ENCODE results near the gene NDUFC2. TPM values are rescaled to one million over a fixed set of nuclear protein-coding genes. Genes with fewer than 3 reads are reported as not detected.
A peak's percentile ranks its signal among the peaks of the same experiment; 100 is the strongest.
"Not testable (repeated sequence)": the region's sequence is repeated elsewhere in the genome, so short reads cannot be mapped to it uniquely, and the experiment has no call there.

NDUFC2 gene
- total RNA-seq, 2 experiments from 2014 or later: 179 to 201 TPM

- peak; percentile 66 for ATAC-seq
- Mint-ChIP-seq H3K9me3 (ENCODE audit: low read depth) (no peaks in the 10 kb centered on the region), H3K4me1 (peaks cover 10% of the 10 kb centered on the region), H3K27me3 (no peaks in the 10 kb centered on the region), H3K4me3 (peak overlapping the region; percentile 62), H3K36me3 (no peaks in the 10 kb centered on the region), H3K27ac (peak overlapping the region; percentile 91)
- CTCF ChIA-PET: interaction anchor here (1.0 kb wide), 1 partner anchor 41 kb away, joined by 4 read pairs; no protein-coding TSS in a partner anchor
- DNase-seq: peak; percentile 57
These were observed 39.6 kb downstream of the NDUFC2 start for GRCh38 chr11:78039919-78040671.

- Mint-ChIP-seq H3K4me3 (peak overlapping the region; percentile 62), H3K4me1 (peaks cover 13% of the 10 kb centered on the region), H3K9me3 (ENCODE audit: low read depth) (no peaks in the 10 kb centered on the region), H3K27ac (peak overlapping the region; percentile 91), H3K27me3 (no peaks in the 10 kb centered on the region), H3K36me3 (no peaks in the 10 kb centered on the region)
- peak; percentile 20 for ATAC-seq
- CTCF ChIA-PET: interaction anchor here (0.7 to 1.0 kb wide), 2 partner anchors 40 to 336 kb away, joined by 3 to 4 read pairs; no protein-coding TSS in a partner anchor
- no peak for DNase-seq
These were observed 40.2 kb downstream of the NDUFC2 start for GRCh38 chr11:78039391-78039918.

DNA sequence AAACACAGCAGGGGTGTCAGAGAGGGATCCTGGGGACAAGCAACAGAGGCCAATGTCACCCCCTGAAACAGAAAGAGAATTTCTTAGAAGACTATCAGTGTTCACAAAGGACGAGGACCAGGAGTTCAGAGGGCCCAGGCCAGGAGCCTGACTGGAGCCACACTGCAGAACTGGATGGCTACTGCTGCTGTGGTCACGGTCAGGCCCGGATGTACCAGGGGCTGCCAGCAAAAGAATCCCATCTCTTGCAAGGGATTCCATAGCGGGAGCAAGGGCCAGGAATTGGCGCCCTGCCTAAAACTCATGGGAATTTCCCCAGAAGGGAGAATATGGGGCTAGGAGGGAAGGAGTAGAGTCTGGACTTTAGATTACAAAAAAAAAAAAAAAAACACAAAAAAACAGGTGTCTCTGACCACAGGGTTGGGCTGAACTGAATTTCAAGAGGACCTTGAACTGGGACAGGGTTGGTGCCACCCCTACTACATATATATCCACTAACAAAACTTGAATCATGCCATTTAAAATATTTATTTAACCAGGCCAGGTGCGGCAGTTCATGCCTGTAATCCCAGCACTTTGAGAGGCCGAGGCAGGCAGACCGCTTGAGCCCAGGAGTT lies 40.9 kb downstream of the NDUFC2 start:
- H3K4me1 Mint-ChIP-seq: peaks cover 14% of the 10 kb centered on the region
- CTCF ChIA-PET: interaction anchor here (0.7 kb wide), 1 partner anchor 336 kb away, joined by 3 read pairs; no protein-coding TSS in a partner anchor
- DNase-seq (no peak), ATAC-seq (no peak)
- H3K36me3 Mint-ChIP-seq: no peaks in the 10 kb centered on the region
- no peaks in the 10 kb centered on the region for H3K27me3 Mint-ChIP-seq
- H3K9me3 Mint-ChIP-seq (ENCODE audit: low read depth): no peaks in the 10 kb centered on the region
- no peak overlapping the region for H3K27ac Mint-ChIP-seq
- H3K4me3 Mint-ChIP-seq: no peak overlapping the region

- H3K4me3 Mint-ChIP-seq: no peak overlapping the region
- H3K4me1 Mint-ChIP-seq: peaks cover 14% of the 10 kb centered on the region
- CTCF ChIA-PET: interaction anchor here (0.5 to 2.0 kb wide), 3 partner anchors 8 to 28 kb away, joined by 3 to 5 read pairs (median 3); no protein-coding TSS in a partner anchor
- ATAC-seq (no peak), DNase-seq (no peak)
- H3K27ac Mint-ChIP-seq: no peak overlapping the region
- H3K27me3 Mint-ChIP-seq: no peaks in the 10 kb centered on the region
- H3K9me3 Mint-ChIP-seq (ENCODE audit: low read depth): no peaks in the 10 kb centered on the region
- H3K36me3 Mint-ChIP-seq: no peaks in the 10 kb centered on the region
These were observed 41.6 kb downstream of the NDUFC2 start for GRCh38 chr11:78037825-78038620.

DNA sequence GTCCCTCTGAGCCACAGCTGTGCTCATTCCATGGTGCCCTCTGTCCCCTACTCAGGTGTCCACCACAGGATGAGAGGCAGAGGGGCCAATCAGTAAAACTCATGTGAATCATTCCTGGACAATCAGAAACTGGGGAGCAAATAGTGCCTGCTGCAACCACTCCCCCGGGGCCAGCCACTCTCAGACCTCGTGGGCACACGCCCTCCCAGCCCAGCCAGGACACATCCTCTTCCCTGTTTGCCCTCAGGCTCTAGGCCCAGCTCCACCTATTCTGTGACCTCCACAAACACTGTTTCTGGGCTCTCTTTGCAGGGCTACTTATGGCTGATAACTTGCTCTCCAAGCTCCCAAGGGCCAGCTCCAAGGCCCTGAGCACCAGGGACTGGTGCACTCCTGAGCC lies 42.6 kb downstream of the NDUFC2 start:
- no peak for ATAC-seq
- Mint-ChIP-seq H3K27ac (no peak overlapping the region), H3K4me1 (peaks cover 14% of the 10 kb centered on the region), H3K36me3 (no peaks in the 10 kb centered on the region), H3K4me3 (no peak overlapping the region), H3K9me3 (ENCODE audit: low read depth) (no peaks in the 10 kb centered on the region), H3K27me3 (no peaks in the 10 kb centered on the region)
- no peak for DNase-seq
- CTCF ChIA-PET: interaction anchor here (0.6 to 2.0 kb wide), 2 partner anchors 9 to 18 kb away, joined by 3 to 5 read pairs; no protein-coding TSS in a partner anchor

DNA sequence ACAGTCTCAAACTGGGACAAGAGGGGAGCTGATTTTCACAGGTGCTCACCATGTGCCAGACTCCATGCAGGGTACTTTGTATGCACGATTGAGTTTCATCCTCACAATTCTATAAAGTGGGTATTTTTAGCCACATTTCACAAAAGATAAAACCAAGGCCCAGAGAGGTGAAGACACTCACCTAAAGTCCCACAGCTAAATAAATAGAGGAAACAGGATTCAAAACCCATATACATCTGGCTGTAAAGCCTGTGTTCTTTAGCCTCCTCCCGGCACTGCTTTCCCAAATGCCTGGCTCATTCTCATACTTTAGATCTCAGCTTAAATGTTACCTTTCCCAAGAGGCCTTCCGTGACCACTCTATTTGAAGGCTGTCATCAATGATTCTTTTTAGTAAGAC lies 43.3 kb downstream of the NDUFC2 start:
- no peaks in the 10 kb centered on the region for H3K27me3 Mint-ChIP-seq
- H3K4me3 Mint-ChIP-seq: no peak overlapping the region
- DNase-seq (no peak), ATAC-seq (no peak)
- no peaks in the 10 kb centered on the region for H3K36me3 Mint-ChIP-seq
- no peak overlapping the region for H3K27ac Mint-ChIP-seq
- CTCF ChIA-PET: interaction anchor here (2.0 kb wide), 1 partner anchor 10 kb away, joined by 5 read pairs; no protein-coding TSS in a partner anchor
- peaks cover 14% of the 10 kb centered on the region for H3K4me1 Mint-ChIP-seq
- no peaks in the 10 kb centered on the region for H3K9me3 Mint-ChIP-seq (ENCODE audit: low read depth)

DNA sequence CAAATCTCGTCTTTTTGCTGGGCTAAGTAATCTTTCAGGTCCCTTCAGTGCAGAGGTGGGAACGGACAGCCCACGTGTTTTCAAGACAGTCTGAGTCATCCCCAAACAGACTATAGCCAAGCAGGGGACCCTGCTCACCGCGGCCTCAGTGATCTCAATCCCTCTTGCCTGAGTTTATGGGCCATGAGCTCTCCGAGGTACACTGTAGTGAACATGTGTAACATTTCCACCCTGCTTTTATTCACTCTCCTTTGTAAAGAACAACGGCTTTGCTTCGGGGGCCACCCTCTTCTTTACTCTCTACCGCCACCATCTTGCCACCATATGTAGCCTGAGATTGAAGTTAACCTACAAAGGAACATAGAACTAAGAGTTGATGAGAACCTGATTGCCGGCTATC lies 45.0 kb downstream of the NDUFC2 start:
- ATAC-seq: no peak
- peaks cover 6% of the 10 kb centered on the region for H3K4me1 Mint-ChIP-seq
- H3K27ac Mint-ChIP-seq: no peak overlapping the region
- H3K4me3 Mint-ChIP-seq: no peak overlapping the region
- no peaks in the 10 kb centered on the region for H3K9me3 Mint-ChIP-seq (ENCODE audit: low read depth)
- peaks cover 4% of the 10 kb centered on the region for H3K27me3 Mint-ChIP-seq
- no peak for DNase-seq
- H3K36me3 Mint-ChIP-seq: no peaks in the 10 kb centered on the region
- CTCF ChIA-PET: interaction anchor here (0.9 to 1.8 kb wide), 2 partner anchors 12 to 13 kb away, joined by 3 to 7 read pairs; no protein-coding TSS in a partner anchor

GRCh38 chr11:78033040-78033439 lies 46.6 kb downstream of the NDUFC2 start:
- H3K27me3 Mint-ChIP-seq: peaks cover 4% of the 10 kb centered on the region
- CTCF ChIA-PET: no interaction called here
- no peaks in the 10 kb centered on the region for H3K9me3 Mint-ChIP-seq (ENCODE audit: low read depth)
- H3K27ac Mint-ChIP-seq: no peak overlapping the region
- H3K4me3 Mint-ChIP-seq: no peak overlapping the region
- H3K4me1 Mint-ChIP-seq: peaks cover 4% of the 10 kb centered on the region
- ATAC-seq (no peak), DNase-seq (no peak)
- no peaks in the 10 kb centered on the region for H3K36me3 Mint-ChIP-seq

GRCh38 chr11:78032090-78032489 lies 47.6 kb downstream of the NDUFC2 start:
- CTCF ChIA-PET: interaction anchor here (1.0 kb wide), 1 partner anchor 14 kb away, joined by 4 read pairs; no protein-coding TSS in a partner anchor
- Mint-ChIP-seq H3K4me3 (no peak overlapping the region), H3K27me3 (peaks cover 4% of the 10 kb centered on the region), H3K27ac (no peak overlapping the region), H3K36me3 (no peaks in the 10 kb centered on the region), H3K4me1 (peaks cover 4% of the 10 kb centered on the region), H3K9me3 (ENCODE audit: low read depth) (no peaks in the 10 kb centered on the region)
- DNase-seq (no peak), ATAC-seq (no peak)

DNA sequence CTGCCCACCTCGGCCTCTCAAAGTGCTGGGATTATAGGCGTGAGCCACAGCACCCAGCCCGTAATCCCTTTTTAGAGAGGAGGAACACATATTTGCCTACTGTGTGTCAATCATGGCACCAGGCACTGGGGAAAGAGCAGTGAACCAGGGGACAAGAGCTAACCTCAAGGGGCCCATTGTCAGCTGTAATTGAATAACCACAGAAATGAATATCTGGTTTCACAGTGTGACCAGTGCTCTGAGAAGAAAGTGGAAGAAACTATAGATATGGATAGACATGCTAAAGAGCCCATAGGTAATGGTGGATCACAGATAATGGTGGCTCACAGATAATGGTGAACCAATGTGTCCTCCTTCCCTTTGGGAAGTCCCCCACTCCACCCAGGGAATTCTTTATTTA lies 48.0 kb downstream of the NDUFC2 start:
- H3K27ac Mint-ChIP-seq: no peak overlapping the region
- CTCF ChIA-PET: no interaction called here
- no peak for ATAC-seq
- peaks cover 4% of the 10 kb centered on the region for H3K27me3 Mint-ChIP-seq
- peaks cover 4% of the 10 kb centered on the region for H3K4me1 Mint-ChIP-seq
- no peak for DNase-seq
- no peaks in the 10 kb centered on the region for H3K9me3 Mint-ChIP-seq (ENCODE audit: low read depth)
- H3K36me3 Mint-ChIP-seq: no peaks in the 10 kb centered on the region
- H3K4me3 Mint-ChIP-seq: no peak overlapping the region

GRCh38 chr11:78030429-78031325 lies 49.0 kb downstream of the NDUFC2 start:
- H3K4me3 Mint-ChIP-seq: no peak overlapping the region
- ATAC-seq: no peak

GRCh38 chr11:78028423-78028822 lies 51.2 kb downstream of the NDUFC2 start:
- CTCF ChIA-PET, ATAC-seq, H3K27ac Mint-ChIP-seq: not testable (repeated sequence)

More at GRCh38 chr11:78030429-78031325, 49.0 kb downstream of the NDUFC2 start:
- CTCF ChIA-PET: no interaction called here
- Mint-ChIP-seq H3K27ac (no peak overlapping the region), H3K4me1 (peaks cover 4% of the 10 kb centered on the region), H3K27me3 (peaks cover 4% of the 10 kb centered on the region), H3K36me3 (no peaks in the 10 kb centered on the region), H3K9me3 (ENCODE audit: low read depth) (no peaks in the 10 kb centered on the region)
- no peak for DNase-seq

More at GRCh38 chr11:78028423-78028822, 51.2 kb downstream of the NDUFC2 start:
- not testable (repeated sequence) for H3K36me3 Mint-ChIP-seq; DNase-seq; H3K4me1 Mint-ChIP-seq; H3K4me3 Mint-ChIP-seq; H3K27me3 Mint-ChIP-seq; H3K9me3 Mint-ChIP-seq (ENCODE audit: low read depth)
